Measurements from ENCODE around the gene USP22. TPM values are rescaled to one million over a fixed set of nuclear protein-coding genes. Genes with fewer than 3 reads are reported as not detected.

USP22 gene
- polyA plus RNA-seq, 1 donor, result 103 TPM

DNA sequence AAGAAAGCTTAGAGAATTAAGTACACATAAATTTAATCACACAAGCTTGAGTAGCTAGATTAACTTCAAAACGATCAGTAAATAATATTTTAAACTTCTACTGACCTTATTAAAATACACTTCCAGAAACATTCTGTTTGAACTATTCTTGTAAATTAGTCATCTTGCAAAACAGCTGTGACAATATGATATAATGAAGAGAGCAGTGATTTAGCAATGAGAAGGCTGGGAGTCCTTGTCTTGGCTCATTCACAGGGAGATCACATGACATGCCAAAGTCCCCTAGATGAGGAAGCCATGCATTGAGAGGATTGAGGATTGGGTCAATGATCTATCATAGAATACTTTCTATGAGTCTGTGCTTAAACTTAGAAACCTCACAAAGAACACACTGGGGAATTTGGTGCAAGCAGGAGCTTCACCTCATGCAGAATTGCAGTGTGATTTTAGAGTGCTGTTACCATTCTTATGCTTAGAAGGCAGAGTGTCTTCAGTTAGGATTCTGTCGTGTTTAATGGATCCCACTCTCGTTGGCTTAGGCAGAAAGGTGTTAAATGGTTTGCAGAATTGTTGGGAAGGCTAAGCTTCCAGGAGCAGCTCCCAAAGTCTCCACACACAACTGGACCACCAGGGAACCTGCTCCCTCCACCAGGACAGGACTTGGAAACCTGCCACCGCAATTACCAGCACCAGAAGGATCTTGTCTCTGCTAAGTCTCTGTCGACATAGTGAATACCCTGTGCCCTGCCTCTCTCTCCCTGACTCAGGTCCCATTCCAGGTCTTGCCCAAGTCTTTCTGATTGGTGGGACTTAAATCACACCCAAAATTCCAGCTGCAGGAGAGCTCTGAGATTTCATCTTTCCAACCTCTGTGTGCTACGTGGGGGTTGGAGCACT lies 87.1 kb downstream of the USP22 start:
- peaks cover 11% of the 10 kb centered on the region for H3K4me1 ChIP-seq (ENCODE audit: control insufficient read depth, insufficient read depth, low read length)
- peak overlapping the region; percentile 31 for H3K27ac ChIP-seq (ENCODE audit: low read length)
- peak; percentile 58 to 76 for DNase-seq
- H3K4me3 ChIP-seq (ENCODE audit: low read length), result no peak overlapping the region
- no peaks in the 10 kb centered on the region for H3K36me3 ChIP-seq (ENCODE audit: control insufficient read depth, insufficient read depth, low read length)
- WGBS (ENCODE audit: insufficient coverage, low lambda C conversion rate), result no CpG with 5 or more reads among the region's 6 CpGs
- no peaks in the 10 kb centered on the region for H3K9me3 ChIP-seq (ENCODE audit: control insufficient read depth, low read depth, low read length)
- H3K27me3 ChIP-seq (ENCODE audit: control insufficient read depth, insufficient read depth, low read length), result no peaks in the 10 kb centered on the region

GRCh38 chr17:20954794-20955193 lies 88.0 kb downstream of the USP22 start:
- 100% methylated on average over 1 of the region's 4 CpGs for WGBS (ENCODE audit: insufficient coverage, low lambda C conversion rate)
- Histone ChIP-seq H3K27ac (ENCODE audit: low read length) (peak overlapping the region; percentile 31), H3K9me3 (ENCODE audit: control insufficient read depth, low read depth, low read length) (no peaks in the 10 kb centered on the region), H3K27me3 (ENCODE audit: control insufficient read depth, insufficient read depth, low read length) (no peaks in the 10 kb centered on the region), H3K4me1 (ENCODE audit: control insufficient read depth, insufficient read depth, low read length) (peaks cover 11% of the 10 kb centered on the region), H3K36me3 (ENCODE audit: control insufficient read depth, insufficient read depth, low read length) (no peaks in the 10 kb centered on the region), H3K4me3 (ENCODE audit: low read length) (no peak overlapping the region)
- no peak for DNase-seq

DNA sequence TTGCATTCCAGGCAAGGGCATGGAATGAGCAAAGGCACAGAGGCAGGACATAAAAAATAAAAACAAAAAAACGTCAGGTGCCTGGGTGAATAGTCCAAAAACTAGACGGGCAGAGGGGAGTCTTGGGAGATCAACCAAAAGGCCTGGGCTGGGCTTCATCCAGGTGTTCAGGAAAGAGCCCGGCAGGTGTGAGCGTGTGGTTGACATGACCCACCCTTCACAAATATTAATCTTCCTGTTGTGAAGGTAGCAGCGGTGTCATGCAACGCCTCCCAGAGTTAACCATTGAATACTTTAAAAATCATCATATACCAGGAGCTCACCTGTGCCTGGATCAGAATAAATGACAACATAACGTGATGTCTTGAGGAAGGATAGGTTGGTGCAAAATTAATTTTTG lies 90.6 kb downstream of the USP22 start:
- H3K9me3 ChIP-seq (ENCODE audit: control insufficient read depth, low read depth, low read length), result no peaks in the 10 kb centered on the region
- WGBS (ENCODE audit: insufficient coverage, low lambda C conversion rate), result 20% methylated on average over 2 of the region's 7 CpGs
- no peaks in the 10 kb centered on the region for H3K36me3 ChIP-seq (ENCODE audit: control insufficient read depth, insufficient read depth, low read length)
- no peak overlapping the region for H3K4me3 ChIP-seq (ENCODE audit: low read length)
- H3K4me1 ChIP-seq (ENCODE audit: control insufficient read depth, insufficient read depth, low read length), result peaks cover 11% of the 10 kb centered on the region
- H3K27me3 ChIP-seq (ENCODE audit: control insufficient read depth, insufficient read depth, low read length), result no peaks in the 10 kb centered on the region
- DNase-seq, result peak in 1 of 2 donors; percentile 44
- no peak overlapping the region for H3K27ac ChIP-seq (ENCODE audit: low read length)

Other genes with a start within 250 kb of the USP22 start
- gene DHRS7B, start 84.0 kb upstream of the USP22 start, polyA plus RNA-seq, result 29.2 TPM
- gene TMEM11, start 171.2 kb upstream of the USP22 start, polyA plus RNA-seq, result 21.6 TPM
- gene NATD1, start 210.4 kb upstream of the USP22 start, polyA plus RNA-seq, result 6.9 TPM
- 49.7 TPM for gene MAP2K3, start 241.7 kb upstream of the USP22 start, polyA plus RNA-seq